Retinal pigment epithelial cell (primary cell): ENCODE results near the gene IL18R1.
"Not testable (repeated sequence)": the region's sequence is repeated elsewhere in the genome, so short reads cannot be mapped to it uniquely, and the experiment has no call there.

Source experiments
- DNase-seq: peaks from one replicate; pipeline ENCODE4 v3.0.0-alpha.2; 2010; ENCODE audit warnings: low read depth
- H3K4me3 ChIP-seq: 2 replicates; pipeline ENCODE4 v1.5.1; 2011; ENCODE audit warnings: mild to moderate bottlenecking, low read length, control low read depth, moderate library complexity
- CTCF ChIP-seq: conservative IDR thresholded peaks from 2 replicates; pipeline ENCODE4 v1.5.1; 2011; ENCODE audit warnings: low read depth, low read length, control low read depth, inconsistent platforms

IL18R1 gene

GRCh38 chr2:102315921-102316320 lies 39.7 kb upstream of the IL18R1 start:
- TF ChIP-seq CTCF: no peak
- H3K4me3 ChIP-seq: no peak overlapping the region
- no peak for DNase-seq

GRCh38 chr2:102317715-102318114 lies 37.9 kb upstream of the IL18R1 start:
- no peak for TF ChIP-seq CTCF
- no peak overlapping the region for H3K4me3 ChIP-seq
- DNase-seq: no peak

- TF ChIP-seq CTCF: no peak
- no peak overlapping the region for H3K4me3 ChIP-seq
- no peak for DNase-seq
Measured at GRCh38 chr2:102318437-102318836, 37.2 kb upstream of the IL18R1 start.

- no peak overlapping the region for H3K4me3 ChIP-seq
- no peak for DNase-seq
- no peak for TF ChIP-seq CTCF
Measured at GRCh38 chr2:102321941-102322719, 33.5 kb upstream of the IL18R1 start.

GRCh38 chr2:102324914-102325313 lies 30.7 kb upstream of the IL18R1 start:
- not testable (repeated sequence) for DNase-seq, H3K4me3 ChIP-seq

GRCh38 chr2:102331311-102331980 lies 24.1 kb upstream of the IL18R1 start:
- H3K4me3 ChIP-seq: no peak overlapping the region
- TF ChIP-seq CTCF: no peak
- DNase-seq: no peak

- no peak for TF ChIP-seq CTCF
- no peak for DNase-seq
- no peak overlapping the region for H3K4me3 ChIP-seq
Measured at GRCh38 chr2:102334486-102334885, 21.1 kb upstream of the IL18R1 start.
